ENCODE data around the gene SMARCA2. TPM values are rescaled to one million over a fixed set of nuclear protein-coding genes. Genes with fewer than 3 reads are reported as not detected.

SMARCA2 gene
- total RNA-seq, 1 donor from 2014 or later, result 238 TPM

- DNase-seq, result no peak
- ATAC-seq (ENCODE audit: low read depth), result no peak
- ChIA-PET POLR2A (no interaction called here), CTCF (no interaction called here)
- no peak for TF ChIP-seq CTCF (IDR thresholded peaks at IDR 0.05)
- Mint-ChIP-seq H3K9me3 (no peaks in the 10 kb centered on the region), H3K36me3 (ENCODE audit: low read depth) (peaks cover 91% of the 10 kb centered on the region), H3K4me3 (no peak overlapping the region), H3K4me1 (no peaks in the 10 kb centered on the region), H3K27me3 (no peaks in the 10 kb centered on the region), H3K27ac (no peak overlapping the region)
- intact Hi-C loops (cut with micrococcal nuclease), result no loop called here
These were observed 57.7 kb downstream of the SMARCA2 start for GRCh38 chr9:2072752-2073405.

- H3K27ac Mint-ChIP-seq, result no peak overlapping the region
- peaks cover 94% of the 10 kb centered on the region for H3K36me3 Mint-ChIP-seq (ENCODE audit: low read depth)
- no peak for DNase-seq
- no peak overlapping the region for H3K4me3 Mint-ChIP-seq
- POLR2A ChIA-PET, result no interaction called here
- no peak for TF ChIP-seq CTCF (IDR thresholded peaks at IDR 0.05)
- intact Hi-C loops (cut with micrococcal nuclease), result loop anchor here (10.0 kb wide), 1 partner anchor 1188 kb away; no protein-coding TSS in a partner anchor
- CTCF ChIA-PET, result no interaction called here
- H3K4me1 Mint-ChIP-seq, result no peaks in the 10 kb centered on the region
- ATAC-seq (ENCODE audit: low read depth), result no peak
- no peaks in the 10 kb centered on the region for H3K9me3 Mint-ChIP-seq
- no peaks in the 10 kb centered on the region for H3K27me3 Mint-ChIP-seq
These were observed 67.6 kb downstream of the SMARCA2 start for GRCh38 chr9:2082772-2083171.

GRCh38 chr9:2083479-2083878 lies 68.3 kb downstream of the SMARCA2 start:
- H3K27ac Mint-ChIP-seq, result no peak overlapping the region
- H3K4me1 Mint-ChIP-seq, result no peaks in the 10 kb centered on the region
- no peak for ATAC-seq (ENCODE audit: low read depth)
- H3K4me3 Mint-ChIP-seq, result no peak overlapping the region
- ChIA-PET CTCF (no interaction called here), POLR2A (interaction anchor here (1.0 kb wide), 1 partner anchor 68 kb away, joined by 3 read pairs; the partner anchor contains the start of gene SMARCA2)
- DNase-seq, result no peak
- H3K9me3 Mint-ChIP-seq, result no peaks in the 10 kb centered on the region
- H3K27me3 Mint-ChIP-seq, result no peaks in the 10 kb centered on the region
- intact Hi-C loops (cut with micrococcal nuclease), result loop anchor here (10.0 kb wide), 1 partner anchor 1189 kb away; no protein-coding TSS in a partner anchor
- TF ChIP-seq CTCF (IDR thresholded peaks at IDR 0.05), result no peak
- peaks cover 94% of the 10 kb centered on the region for H3K36me3 Mint-ChIP-seq (ENCODE audit: low read depth)

GRCh38 chr9:2085716-2086115 lies 70.6 kb downstream of the SMARCA2 start:
- ChIA-PET POLR2A (no interaction called here), CTCF (no interaction called here)
- H3K4me3 Mint-ChIP-seq, result no peak overlapping the region
- H3K9me3 Mint-ChIP-seq, result no peaks in the 10 kb centered on the region
- H3K27me3 Mint-ChIP-seq, result no peaks in the 10 kb centered on the region
- H3K4me1 Mint-ChIP-seq, result no peaks in the 10 kb centered on the region
- no peak for DNase-seq
- H3K27ac Mint-ChIP-seq, result no peak overlapping the region
- intact Hi-C loops (cut with micrococcal nuclease), result loop anchor here (2.0 to 10.0 kb wide), 4 partner anchors 147 to 1473 kb away; no protein-coding TSS in a partner anchor
- H3K36me3 Mint-ChIP-seq (ENCODE audit: low read depth), result peaks cover 91% of the 10 kb centered on the region
- no peak for TF ChIP-seq CTCF (IDR thresholded peaks at IDR 0.05)
- ATAC-seq (ENCODE audit: low read depth), result no peak

- Mint-ChIP-seq H3K4me1 (no peaks in the 10 kb centered on the region), H3K27ac (no peak overlapping the region), H3K27me3 (no peaks in the 10 kb centered on the region), H3K36me3 (ENCODE audit: low read depth) (peaks cover 91% of the 10 kb centered on the region), H3K9me3 (no peaks in the 10 kb centered on the region), H3K4me3 (no peak overlapping the region)
- ChIA-PET CTCF (interaction anchor here (1.4 to 2.6 kb wide), 3 partner anchors 11 to 626 kb away, joined by 5 to 9 read pairs (median 8); no protein-coding TSS in a partner anchor), POLR2A (no interaction called here)
- TF ChIP-seq CTCF (IDR thresholded peaks at IDR 0.05), result no peak
- no peak for ATAC-seq (ENCODE audit: low read depth)
- DNase-seq, result no peak
- intact Hi-C loops (cut with micrococcal nuclease), result loop anchor here (2.0 to 10.0 kb wide), 4 partner anchors 147 to 1474 kb away; no protein-coding TSS in a partner anchor
These were observed 71.0 kb downstream of the SMARCA2 start for GRCh38 chr9:2086116-2086515.

Measured in activated B cell treated with CpG ODN at 0.5 μM for 24 hours (primary cell).